Esophagus muscularis mucosa (tissue), 4 donors: Measurements from ENCODE around the gene TRIM9. TPM values are rescaled to one million over a fixed set of nuclear protein-coding genes. Genes with fewer than 3 reads are reported as not detected.

Experiments
- DNase-seq: peaks from one replicate; pipeline ENCODE4 v3.0.0-alpha.2; 2017; ENCODE audit errors: extremely low spot score
- H3K27ac ChIP-seq, 4 donors: fragments of 200-600 bp; sonication (generic); replicated peaks in 1 of 4; 1 replicate in 3 of 4; 2 replicates in 1 of 4; pipeline ENCODE4 v1.5.1; 2016 to 2019; ENCODE audit warnings: mild to moderate bottlenecking in 1 of 4
- H3K27me3 ChIP-seq, 4 donors: fragments of 200-600 bp; sonication (generic); one replicate each; pipeline versions ENCODE4 v1.5.1 to v1.6.0; 2016 to 2019
- H3K36me3 ChIP-seq, 4 donors: fragments of 200-600 bp; sonication (generic); one replicate each; pipeline ENCODE4 v1.5.1; 2016 to 2019
- H3K4me1 ChIP-seq, 4 donors: fragments of 200-600 bp; sonication (generic); one replicate each; pipeline ENCODE4 v1.5.1; 2016 to 2019
- H3K4me3 ChIP-seq, 4 donors: fragments of 200-600 bp; sonication (generic); 1 replicate in 2 of 4; 2 replicates in 2 of 4; pipeline ENCODE4 v1.5.1; 2016 to 2019; ENCODE audit warnings: mild to moderate bottlenecking in 4 of 4, moderate library complexity in 1 of 4
- H3K9me3 ChIP-seq, 4 donors: fragments of 200-600 bp; sonication (generic); 1 replicate in 3 of 4; 2 replicates in 1 of 4; pipeline ENCODE4 v1.5.1; 2016 to 2019
- CTCF ChIP-seq, 3 experiments: fragments of 200-600 bp in 2 of 3; fragments of 450-650 bp in 1 of 3; sonication (generic) in 2 of 3; IDR thresholded peaks; one replicate each; pipeline ENCODE4 v1.5.1; 2017 to 2019; ENCODE audit warnings: antibody characterized with exemption in 3 of 3, mild to moderate bottlenecking in 2 of 3, moderate library complexity in 1 of 3
- EP300 ChIP-seq: sonication (generic); formaldehyde crosslinking; IDR thresholded peaks from one replicate; pipeline ENCODE4 v1.6.1; 2017; ENCODE audit warnings: antibody characterized with exemption
- POLR2A ChIP-seq: fragments of 450-650 bp; IDR thresholded peaks from one replicate; pipeline ENCODE4 v1.6.1; 2017; ENCODE audit warnings: antibody characterized with exemption, moderate library complexity, mild to moderate bottlenecking, low read depth
- POLR2AphosphoS5 ChIP-seq, 2 donors: sonication (generic); formaldehyde crosslinking; IDR thresholded peaks; one replicate each; pipeline ENCODE4 v1.6.1; 2017; ENCODE audit warnings: antibody characterized with exemption in 2 of 2
- WGBS: methylation state at CpG from one replicate; pipeline ENCODE4 v1.1.5; 2018; 5-methylcytosine and 5-hydroxymethylcytosine counted together
- intact Hi-C: fragments of 100-400 bp; cut with DNase I; formaldehyde crosslinking; loops from one replicate; pipeline ENCODE4 v1.15.1; 2023
- total RNA-seq, 4 donors: library from RNA; depleted of rRNA; stranded (reverse); fragments of >200 nt; gene quantifications; one replicate each; pipeline versions ENCODE4 v1.1.0 to v1.2.1, GENCODE V29; 2016

The TRIM9 gene
- total RNA-seq, 4 donors from 2014 or later: 0.58 to 1.7 (median 0.76) TPM

GRCh38 chr14:51059032-51059431, 35.9 kb downstream of the TRIM9 start:
- H3K27me3 ChIP-seq: no peaks in the 10 kb centered on the region
- DNase-seq: no peak
- TF ChIP-seq POLR2A (no peak), CTCF (IDR thresholded peaks at IDR 0.05) (no peak)
- no peaks in the 10 kb centered on the region for H3K4me1 ChIP-seq
- intact Hi-C loops: no loop called here
- H3K9me3 ChIP-seq: peaks cover 0 to 4% (median 0%) of the 10 kb centered on the region in 4 donors
- WGBS: 73% methylated on average over 2 of the region's 2 CpGs
- no peak overlapping the region for H3K4me3 ChIP-seq
- no peak overlapping the region for H3K27ac ChIP-seq
- no peaks in the 10 kb centered on the region for H3K36me3 ChIP-seq

- intact Hi-C loops: no loop called here
- Histone ChIP-seq H3K9me3 (peaks cover 0 to 4% (median 0%) of the 10 kb centered on the region in 4 donors), H3K27ac (no peak overlapping the region), H3K27me3 (no peaks in the 10 kb centered on the region), H3K4me1 (no peaks in the 10 kb centered on the region), H3K36me3 (no peaks in the 10 kb centered on the region), H3K4me3 (no peak overlapping the region)
- no peak for DNase-seq
- 85% methylated on average over 3 of the region's 4 CpGs for WGBS
- no peak for TF ChIP-seq POLR2A
These were observed 36.5 kb downstream of the TRIM9 start for GRCh38 chr14:51058382-51058781.

DNA sequence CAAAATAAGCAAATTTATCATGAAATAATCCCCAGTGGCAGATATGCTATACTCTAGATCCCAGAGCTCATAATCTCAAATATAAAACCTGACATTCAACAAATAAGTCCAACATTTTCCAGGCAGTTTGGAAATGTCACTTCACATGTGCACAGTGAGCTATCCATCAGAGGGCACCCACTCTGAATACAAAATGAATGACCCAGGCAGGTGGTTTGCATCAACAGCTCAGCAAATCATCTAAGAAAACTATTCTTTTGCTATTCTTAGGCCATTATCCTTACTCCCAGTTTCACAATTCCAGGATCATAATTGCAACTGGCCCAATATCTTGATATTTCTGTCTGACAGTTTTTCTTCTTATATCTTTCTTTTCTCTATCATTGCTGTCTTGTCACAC, 38.5 kb downstream of the TRIM9 start:
- TF ChIP-seq EP300 (no peak), POLR2AphosphoS5 (IDR thresholded peaks at IDR 0.05) (no peak), CTCF (IDR thresholded peaks at IDR 0.05) (no peak), POLR2A (no peak)
- no peaks in the 10 kb centered on the region for H3K27me3 ChIP-seq
- H3K4me3 ChIP-seq: no peak overlapping the region
- DNase-seq: no peak
- no peaks in the 10 kb centered on the region for H3K4me1 ChIP-seq
- H3K9me3 ChIP-seq: no peaks in the 10 kb centered on the region
- H3K36me3 ChIP-seq: no peaks in the 10 kb centered on the region
- H3K27ac ChIP-seq: no peak overlapping the region
- intact Hi-C loops: no loop called here

- WGBS: 87% methylated on average over 2 of the region's 2 CpGs
- H3K36me3 ChIP-seq: no peaks in the 10 kb centered on the region
- intact Hi-C loops: no loop called here
- no peak for TF ChIP-seq POLR2AphosphoS5 (IDR thresholded peaks at IDR 0.05)
- TF ChIP-seq CTCF (IDR thresholded peaks at IDR 0.05): no peak
- no peak for TF ChIP-seq POLR2A
- TF ChIP-seq EP300: no peak
- no peaks in the 10 kb centered on the region for H3K27me3 ChIP-seq
- H3K27ac ChIP-seq: no peak overlapping the region
- no peaks in the 10 kb centered on the region for H3K9me3 ChIP-seq
- no peak for DNase-seq
- no peak overlapping the region for H3K4me3 ChIP-seq
- H3K4me1 ChIP-seq: no peaks in the 10 kb centered on the region
These were observed 41.7 kb downstream of the TRIM9 start for GRCh38 chr14:51053157-51053556.

GRCh38 chr14:51044961-51045360, 49.9 kb downstream of the TRIM9 start:
- WGBS: 99% methylated on average over 3 of the region's 3 CpGs

More at GRCh38 chr14:51044961-51045360, 49.9 kb downstream of the TRIM9 start:
- intact Hi-C loops: no loop called here
- no peak for TF ChIP-seq POLR2A
- no peak for TF ChIP-seq POLR2AphosphoS5 (IDR thresholded peaks at IDR 0.05)
- no peak for TF ChIP-seq CTCF (IDR thresholded peaks at IDR 0.05)
- no peak for TF ChIP-seq EP300
- Histone ChIP-seq H3K27me3 (no peaks in the 10 kb centered on the region), H3K4me1 (no peaks in the 10 kb centered on the region), H3K4me3 (no peak overlapping the region), H3K27ac (no peak overlapping the region), H3K9me3 (no peaks in the 10 kb centered on the region), H3K36me3 (no peaks in the 10 kb centered on the region)
- DNase-seq: no peak
